H1 (cell line): ENCODE results near the gene SELENOK. TPM values are rescaled to one million over a fixed set of nuclear protein-coding genes. Genes with fewer than 3 reads are reported as not detected.

Experiments
- CTCF ChIA-PET: fragments of 300-600 bp; sonication (Branson Sonifier 250); formaldehyde crosslinking; loops from one replicate; lab custom pipeline; 2021; ENCODE audit not compliant: partially characterized antibody; lab: Charles Lee
- POLR2A ChIA-PET: fragments of 300-600 bp; sonication (Branson Sonifier 250); formaldehyde crosslinking; loops from one replicate; lab custom pipeline; 2021; ENCODE audit warnings: inconsistent platforms; ENCODE audit not compliant: partially characterized antibody; lab: Charles Lee
- DNase-seq, 2 experiments: peaks; one replicate each; pipeline versions ENCODE4 v3.0.0 to v3.0.0-alpha.2; 2010 to 2022; ENCODE audit warnings: low spot score in 2 of 2, low read depth in 1 of 2, mixed read lengths in 1 of 2
- FAIRE-seq: peaks from 2 replicates; lab custom pipeline; 2011; peaks lifted over from hg19 to GRCh38; lab: Jason Lieb, UNC
- H2AFZ ChIP-seq: 2 replicates; pipeline ENCODE4 v1.8.1; 2012; ENCODE audit warnings: low read length, inconsistent platforms
- H2AK5ac ChIP-seq: 2 replicates; pipeline ENCODE4 v1.6.1; 2013; ENCODE audit warnings: low read depth, low read length
- H2BK120ac ChIP-seq: replicated peaks from 2 replicates; pipeline ENCODE3; 2013; ENCODE audit warnings: low read depth, low read length, inconsistent platforms
- H2BK12ac ChIP-seq: 2 replicates; pipeline ENCODE4 v1.6.1; 2013; ENCODE audit warnings: low read depth, low read length
- H2BK15ac ChIP-seq: 2 replicates; pipeline ENCODE4 v1.6.1; 2013; ENCODE audit warnings: low read length
- H2BK20ac ChIP-seq: 2 replicates; pipeline ENCODE4 v1.6.1; 2013; ENCODE audit warnings: low read length
- H2BK5ac ChIP-seq: 2 replicates; pipeline ENCODE4 v1.6.1; 2013; ENCODE audit warnings: low read depth, low read length
- H3K14ac ChIP-seq: 2 replicates; pipeline ENCODE4 v1.6.1; 2013; ENCODE audit warnings: inconsistent platforms; ENCODE audit not compliant: insufficient read length
- H3K18ac ChIP-seq: 2 replicates; pipeline ENCODE4 v1.6.1; 2013; ENCODE audit warnings: low read length; ENCODE audit errors: extremely low read depth
- H3K23ac ChIP-seq: 2 replicates; pipeline ENCODE4 v1.6.1; 2013; ENCODE audit warnings: inconsistent platforms; ENCODE audit not compliant: insufficient read length
- H3K23me2 ChIP-seq: 2 replicates; pipeline ENCODE4 v1.6.1; 2013; ENCODE audit warnings: low read depth, low read length
- H3K27ac ChIP-seq: 2 replicates; pipeline ENCODE4 v1.6.1; 2011; ENCODE audit warnings: low read depth, low read length, inconsistent platforms
- H3K27me3 ChIP-seq, 4 experiments: replicated peaks in 1 of 4; 1 replicate in 1 of 4; 2 replicates in 3 of 4; pipeline versions ENCODE4 v1.6.1 to v1.8.1; 2011 to 2013; ENCODE audit warnings: low read length in 3 of 4, mild to moderate bottlenecking in 3 of 4, inconsistent platforms in 2 of 4, mixed read lengths in 2 of 4, moderate library complexity in 1 of 4; ENCODE audit not compliant: control insufficient read depth in 3 of 4, insufficient read depth in 3 of 4; ENCODE audit errors: extremely low read depth in 1 of 4
- H3K36me3 ChIP-seq, 4 experiments: 2 replicates each; pipeline versions ENCODE4 v1.6.1 to v1.8.1; 2011 to 2013; ENCODE audit warnings: mild to moderate bottlenecking in 4 of 4, low read length in 3 of 4, moderate library complexity in 2 of 4, control low read depth in 1 of 4, inconsistent platforms in 1 of 4; ENCODE audit not compliant: insufficient read depth in 4 of 4, control insufficient read depth in 2 of 4
- H3K4ac ChIP-seq: replicated peaks from 2 replicates; pipeline ENCODE3; 2013; ENCODE audit warnings: low read length, low read depth, mixed read lengths, inconsistent platforms; ENCODE audit not compliant: insufficient read length
- H3K4me1 ChIP-seq, 4 experiments: replicated peaks in 1 of 4; 1 replicate in 1 of 4; 2 replicates in 3 of 4; pipeline versions ENCODE4 v1.6.1 to v1.8.1; 2011 to 2013; ENCODE audit warnings: low read length in 3 of 4, inconsistent platforms in 2 of 4, mixed read lengths in 1 of 4; ENCODE audit not compliant: insufficient read depth in 4 of 4, control insufficient read depth in 3 of 4
- H3K4me2 ChIP-seq, 2 experiments: 2 replicates each; pipeline versions ENCODE4 v1.6.1 to v1.8.1; 2011 to 2013; ENCODE audit warnings: low read depth in 2 of 2, low read length in 2 of 2, control low read depth in 1 of 2, inconsistent platforms in 1 of 2, mild to moderate bottlenecking in 1 of 2; ENCODE audit not compliant: insufficient read depth in 1 of 2
- H3K4me3 ChIP-seq, 4 experiments: fragments of 200-600, 300-600 bp in 1 of 4; sonication (generic), shearing (Covaris generic), sonication (Bioruptor Twin) in 1 of 4; 2 replicates each; pipeline versions ENCODE4 v1.5.1 to v1.8.1; 2011 to 2016; ENCODE audit warnings: low read length in 4 of 4, low read depth in 3 of 4, control low read depth in 2 of 4, inconsistent platforms in 2 of 4, mild to moderate bottlenecking in 2 of 4, mixed read lengths in 1 of 4, moderate library complexity in 1 of 4; ENCODE audit not compliant: insufficient read depth in 2 of 4; ENCODE audit errors: extremely low read depth in 1 of 4
- H3K56ac ChIP-seq: replicated peaks from 2 replicates; pipeline ENCODE3; 2013; ENCODE audit warnings: low read depth, mild to moderate bottlenecking, mixed read lengths, low read length, inconsistent platforms; ENCODE audit not compliant: insufficient read length
- H3K79me1 ChIP-seq: 2 replicates; pipeline ENCODE4 v1.6.1; 2013; ENCODE audit warnings: low read depth, low read length, control low read depth
- H3K79me2 ChIP-seq, 2 experiments: 2 replicates each; pipeline versions ENCODE4 v1.6.1 to v1.8.1; 2012 to 2013; ENCODE audit warnings: low read length in 2 of 2, mild to moderate bottlenecking in 2 of 2, inconsistent platforms in 1 of 2; ENCODE audit not compliant: insufficient read depth in 2 of 2, control insufficient read depth in 1 of 2
- H3K9ac ChIP-seq, 4 experiments: replicated peaks in 1 of 4; 1 replicate in 1 of 4; 2 replicates in 3 of 4; pipeline versions ENCODE4 v1.6.1 to v1.8.1; 2011 to 2013; ENCODE audit warnings: low read depth in 3 of 4, low read length in 3 of 4, control low read depth in 2 of 4, mild to moderate bottlenecking in 2 of 4, moderate library complexity in 2 of 4, inconsistent platforms in 1 of 4; ENCODE audit errors: extremely low read depth in 1 of 4
- H3K9me3 ChIP-seq, 2 experiments: 2 replicates each; pipeline versions ENCODE4 v1.6.1 to v1.8.1; 2012 to 2013; ENCODE audit warnings: mild to moderate bottlenecking in 2 of 2, moderate library complexity in 2 of 2, control low read depth in 1 of 2, inconsistent platforms in 1 of 2, low read depth in 1 of 2, low read length in 1 of 2, mixed read lengths in 1 of 2; ENCODE audit not compliant: insufficient read depth in 2 of 2
- H4K20me1 ChIP-seq, 2 experiments: replicated peaks in 1 of 2; 2 replicates each; pipeline versions ENCODE3 to v1.8.1; 2011 to 2013; ENCODE audit warnings: inconsistent platforms in 2 of 2, low read length in 2 of 2, mild to moderate bottlenecking in 1 of 2; ENCODE audit not compliant: insufficient read depth in 2 of 2, control insufficient read depth in 1 of 2
- H4K5ac ChIP-seq: 2 replicates; pipeline ENCODE4 v1.6.1; 2013; ENCODE audit warnings: low read length, low read depth, mixed read lengths, inconsistent platforms; ENCODE audit not compliant: insufficient read length
- H4K8ac ChIP-seq: 2 replicates; pipeline ENCODE4 v1.8.0; 2013; ENCODE audit warnings: mild to moderate bottlenecking, moderate library complexity, low read length, inconsistent platforms; ENCODE audit not compliant: insufficient read depth; ENCODE audit errors: extremely low read depth
- H4K91ac ChIP-seq: replicated peaks from 2 replicates; pipeline ENCODE3; 2013; ENCODE audit warnings: low read length, mixed read lengths, inconsistent platforms; ENCODE audit not compliant: insufficient read length
- BACH1 ChIP-seq: IDR thresholded peaks from 2 replicates; pipeline ENCODE4 v1.6.1; 2012; ENCODE audit warnings: low read length, improper control_type of control experiment
- HDAC2 ChIP-seq, 2 experiments: fragments of 300-600 bp in 1 of 2; sonication (generic) in 1 of 2; IDR thresholded peaks; 2 replicates each; pipeline ENCODE4 v1.6.1; 2011 to 2012; ENCODE audit warnings: low read depth in 2 of 2, low read length in 2 of 2, mild to moderate bottlenecking in 2 of 2, moderate library complexity in 2 of 2, borderline replicate concordance in 1 of 2, inconsistent platforms in 1 of 2
- KDM5A ChIP-seq: fragments of 200-600 bp; IDR thresholded peaks from 2 replicates; pipeline ENCODE4 v1.7.1; 2012; ENCODE audit warnings: mild to moderate bottlenecking, low read length, inconsistent platforms, mixed read lengths
- SIX5 ChIP-seq: IDR thresholded peaks from 2 replicates; pipeline ENCODE4 v1.6.1; 2011; ENCODE audit warnings: mild to moderate bottlenecking, low read depth, low read length
- TEAD4 ChIP-seq: IDR thresholded peaks from 2 replicates; pipeline ENCODE4 v1.6.1; 2012; ENCODE audit warnings: low read depth, low read length, inconsistent platforms, mixed read lengths
- WGBS, 2 experiments: shearing (Covaris generic) in 1 of 2; methylation state at CpG; one replicate each; pipeline versions ENCODE4 v1.1.6 to v1.1.7; 2013 to 2015; ENCODE audit warnings: low lambda C conversion rate in 2 of 2, mixed read lengths in 2 of 2, inconsistent platforms in 1 of 2, low coverage in 1 of 2, missing lambda C conversion rate in 1 of 2; ENCODE audit not compliant: insufficient replicate concordance in 2 of 2, insufficient coverage in 1 of 2, insufficient read length in 1 of 2; ENCODE audit errors: extremely low coverage in 1 of 2, missing lambda C conversion rate in 1 of 2; 5-methylcytosine and 5-hydroxymethylcytosine counted together
- polyA plus RNA-seq, 7 experiments: library from polyadenylated mRNA; depleted of rRNA in 3 of 7; stranded (reverse) in 5 of 7; unstranded in 2 of 7; fragments of >200 nt in 5 of 7; fragments of 200-250 nt in 2 of 7; gene quantifications; 1 replicate in 5 of 7; 2 replicates in 1 of 7; 4 replicates in 1 of 7; pipeline versions ENCODE4 v1.2.1 to v1.2.3, GENCODE V29; 2011 to 2013; ENCODE audit warnings: missing spikeins in 2 of 7, mixed read lengths in 2 of 7
- total RNA-seq: library from RNA; stranded (reverse); fragmentation: NEBNext Ultra II Directional; extraction: Animal tissue kit (Norgen Biotek cat#: 25700); gene quantifications from 2 replicates; pipeline ENCODE4 v1.2.1, GENCODE V29; 2021

Gene SELENOK
- total and polyA plus RNA-seq, 2 of the 8 experiments (the other 6 are each of a cell fraction or from before 2014, with no cell fraction given): 26.9 to 40.2 TPM

DNA sequence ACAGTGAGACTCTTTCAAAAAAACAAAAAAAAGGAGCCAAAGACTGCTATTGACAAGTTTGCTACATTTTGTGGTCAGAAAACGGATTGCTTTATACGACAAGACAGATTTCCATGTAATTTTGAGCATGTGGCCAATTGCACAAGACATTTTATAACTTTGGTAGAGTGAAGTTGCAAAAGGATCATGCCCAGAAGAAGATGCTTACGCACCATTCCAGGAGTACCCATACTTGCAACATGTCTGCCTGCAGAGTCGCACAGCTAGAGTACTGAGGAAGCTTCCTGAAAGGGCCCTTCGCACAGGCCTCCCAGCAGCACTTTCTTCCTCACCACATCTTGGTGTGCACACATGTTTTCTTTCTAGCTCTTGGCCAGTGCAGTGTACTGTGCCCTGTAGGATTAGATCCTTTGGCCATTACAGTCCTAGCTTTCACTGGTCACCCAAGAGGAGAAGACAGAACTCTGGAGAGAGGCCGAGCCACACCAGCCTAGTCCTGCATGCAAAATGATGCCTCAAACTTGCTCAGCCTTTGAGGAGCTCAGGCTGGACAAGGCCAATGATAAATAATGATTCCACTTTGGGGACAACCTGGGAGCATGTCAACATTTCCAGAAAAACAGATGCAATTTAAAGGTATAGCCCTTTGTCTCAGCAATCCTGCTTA, 57.1 kb downstream of the SELENOK start:
- Histone ChIP-seq H3K9ac (no peak overlapping the region), H4K8ac (no peak overlapping the region), H3K4me3 (no peak overlapping the region), H3K79me2 (no peaks in the 10 kb centered on the region), H3K23me2 (no peaks in the 10 kb centered on the region), H3K18ac (no peak overlapping the region), H3K23ac (no peak overlapping the region), H2BK5ac (no peak overlapping the region), H3K56ac (no peak overlapping the region), H2BK20ac (no peak overlapping the region), H4K5ac (no peak overlapping the region), H3K4me2 (no peak overlapping the region), H3K36me3 (peaks cover 0 to 6% (median 0%) of the 10 kb centered on the region in 4 experiments; a peak in 3 of 8 replicates), H3K4ac (no peak overlapping the region), H3K79me1 (no peaks in the 10 kb centered on the region), H3K27ac (no peak overlapping the region), H3K4me1 (no peaks in the 10 kb centered on the region), H3K14ac (no peak overlapping the region), H2BK120ac (no peak overlapping the region), H2BK12ac (no peak overlapping the region), H3K27me3 (no peaks in the 10 kb centered on the region), H4K20me1 (peaks cover 0 to 4% of the 10 kb centered on the region in 2 experiments), H2AK5ac (no peak overlapping the region), H4K91ac (no peak overlapping the region), H2BK15ac (no peak overlapping the region)
- no peak for FAIRE-seq
- WGBS, 2 experiments: 93% methylated on average over 6 of the region's 6 CpGs; no CpG with 5 or more reads in 1 of the 2 experiments
- POLR2A ChIA-PET: no interaction called here
- TF ChIP-seq TEAD4: no peak
- TF ChIP-seq HDAC2 (IDR thresholded peaks at IDR 0.05; ENCODE audit: borderline replicate concordance in 1 of 2, low read depth in 2 of 2, low read length in 2 of 2): no peak
- TF ChIP-seq SIX5: no peak
- no peak for TF ChIP-seq BACH1
- no peak for TF ChIP-seq KDM5A
- TF ChIP-seq, all 59 proteins: peak for 0
- H2AFZ ChIP-seq: no peak overlapping the region
- no peaks in the 10 kb centered on the region for H3K9me3 ChIP-seq
- DNase-seq: no peak
- CTCF ChIA-PET: interaction anchor here (0.6 to 3.7 kb wide), 6 partner anchors 10 to 124 kb away, joined by 3 to 23 read pairs (median 6); no protein-coding TSS in a partner anchor
